ACHN (cell line): ENCODE results near the gene APOBEC3C.
"Not testable (repeated sequence)": the region's sequence is repeated elsewhere in the genome, so short reads cannot be mapped to it uniquely, and the experiment has no call there.

Source experiments
- DNase-seq: peaks from one replicate; pipeline ENCODE4 v3.0.0-alpha.2; 2015
- in situ Hi-C: cut with HindIII; loops from 2 replicates; pipeline ENCODE4 v1.10.0; 2017; ENCODE audit warnings: low sequenced_read_pairs, low pct_ligation_motif_present, low pct_unique_long_range_greater_than_20kb

Gene APOBEC3C

DNA sequence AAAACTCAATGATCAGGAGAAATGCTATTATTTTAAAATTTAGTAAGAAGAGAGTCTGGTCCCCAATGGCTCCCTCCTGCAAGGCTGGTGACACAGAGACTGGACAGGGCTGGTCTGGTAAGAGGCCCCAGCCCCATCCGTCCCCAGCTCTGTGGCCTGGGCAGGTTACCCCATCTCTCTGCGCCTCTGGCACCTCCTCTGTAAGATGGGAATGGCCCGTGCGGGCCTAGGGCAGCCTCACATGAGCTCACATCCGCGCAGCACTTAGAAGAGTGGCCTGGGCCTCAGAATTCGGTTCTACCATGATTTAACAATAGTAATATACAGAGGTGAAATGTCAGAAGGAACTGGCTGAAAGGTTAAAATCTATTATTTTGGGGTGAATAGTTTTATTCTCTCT, 27.9 kb downstream of the APOBEC3C start:
- in situ Hi-C loops, result no loop called here
- no peak for DNase-seq

DNA sequence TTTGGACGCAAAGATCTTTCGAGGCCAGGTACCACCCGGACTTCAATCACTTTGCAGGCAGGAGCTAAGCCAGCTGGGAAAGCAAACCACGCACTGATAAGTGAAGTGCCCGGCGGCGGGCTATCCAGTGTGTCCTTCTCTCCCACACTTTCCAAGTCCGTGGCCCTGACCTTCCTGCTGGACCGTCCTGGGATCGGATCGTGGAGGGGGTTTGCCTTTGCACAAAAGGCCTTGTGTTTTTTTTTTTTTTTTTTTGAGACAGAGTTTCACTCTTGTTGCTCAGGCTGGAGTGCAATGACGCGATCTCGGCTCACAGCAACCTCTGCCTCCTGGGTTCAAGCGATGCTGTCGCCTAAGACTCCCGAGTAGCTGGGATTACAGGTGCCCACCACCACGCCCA, 29.0 kb downstream of the APOBEC3C start:
- in situ Hi-C loops, DNase-seq: not testable (repeated sequence)

DNA sequence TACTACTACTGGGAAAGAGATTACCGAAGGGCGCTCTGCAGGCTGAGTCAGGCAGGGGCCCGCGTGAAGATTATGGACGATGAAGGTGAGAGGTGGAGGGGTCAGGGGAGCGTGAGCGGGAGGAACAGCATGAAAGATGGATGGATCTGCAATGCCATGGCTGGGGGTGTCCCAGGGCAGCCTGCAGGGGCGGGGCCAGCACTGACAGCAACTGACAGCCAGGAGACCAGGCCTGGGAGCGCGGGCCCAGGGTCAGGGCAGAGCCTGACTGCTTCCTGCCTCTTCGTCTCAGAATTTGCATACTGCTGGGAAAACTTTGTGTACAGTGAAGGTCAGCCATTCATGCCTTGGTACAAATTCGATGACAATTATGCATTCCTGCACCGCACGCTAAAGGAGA, 31.1 kb downstream of the APOBEC3C start:
- in situ Hi-C loops, DNase-seq: not testable (repeated sequence)

DNA sequence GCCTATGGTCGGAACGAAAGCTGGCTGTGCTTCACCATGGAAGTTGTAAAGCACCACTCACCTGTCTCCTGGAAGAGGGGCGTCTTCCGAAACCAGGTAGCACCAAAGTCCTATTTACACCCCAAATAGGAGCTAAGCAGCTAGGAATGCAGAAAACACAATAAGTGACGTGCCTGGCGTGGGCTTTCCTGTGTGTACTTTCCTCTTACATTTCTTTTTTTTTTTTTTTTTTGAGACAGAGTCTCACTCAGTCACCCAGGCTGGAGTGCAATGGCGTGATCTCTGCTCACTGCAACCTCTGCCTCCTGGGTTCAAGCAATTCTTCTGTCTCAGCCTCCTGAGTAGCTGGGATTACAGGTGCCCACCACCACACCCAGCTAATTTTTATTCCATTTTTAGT, 35.4 kb downstream of the APOBEC3C start:
- in situ Hi-C loops, DNase-seq: not testable (repeated sequence)

DNA sequence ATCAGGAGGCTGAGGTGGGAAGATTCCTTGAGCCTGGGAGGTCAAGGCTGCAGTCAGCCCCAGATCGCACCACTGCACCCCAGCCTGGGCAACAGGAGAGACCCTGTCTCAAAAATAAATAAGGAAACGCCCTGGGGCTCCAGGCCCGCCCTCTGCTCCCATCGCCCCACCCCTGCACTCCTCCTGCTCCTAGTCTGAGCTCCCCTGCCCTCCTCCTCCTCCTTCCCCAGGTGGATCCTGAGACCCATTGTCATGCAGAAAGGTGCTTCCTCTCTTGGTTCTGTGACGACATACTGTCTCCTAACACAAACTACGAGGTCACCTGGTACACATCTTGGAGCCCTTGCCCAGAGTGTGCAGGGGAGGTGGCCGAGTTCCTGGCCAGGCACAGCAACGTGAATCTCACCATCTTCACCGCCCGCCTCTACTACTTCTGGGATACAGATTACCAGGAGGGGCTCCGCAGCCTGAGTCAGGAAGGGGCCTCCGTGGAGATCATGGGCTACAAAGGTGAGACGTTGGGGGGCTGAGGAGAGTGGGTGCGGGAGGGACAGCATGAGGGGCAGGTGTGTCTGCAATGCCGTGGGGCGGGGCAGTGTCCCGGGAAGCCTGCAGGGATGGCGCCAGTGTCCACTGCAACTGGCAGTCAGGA, 37.9 kb downstream of the APOBEC3C start:
- in situ Hi-C loops, DNase-seq: not testable (repeated sequence)

DNA sequence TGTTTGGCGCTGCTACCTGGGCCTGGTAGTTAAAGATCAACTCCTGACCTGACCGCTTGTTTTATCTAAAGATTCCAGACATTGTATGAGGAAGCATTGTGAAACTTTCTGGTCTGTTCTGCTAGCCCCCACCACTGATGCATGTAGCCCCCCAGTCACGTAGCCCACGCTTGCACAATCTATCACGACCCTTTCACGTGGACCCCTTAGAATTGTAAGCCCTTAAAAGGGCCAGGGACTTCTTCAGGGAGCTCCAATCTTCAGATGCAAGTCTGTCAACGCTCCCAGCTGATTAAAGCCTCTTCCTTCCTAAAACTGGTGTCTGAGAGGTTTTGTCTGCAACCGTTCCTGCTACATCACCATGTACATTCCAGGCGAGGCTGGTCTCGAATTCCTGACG, 41.6 kb downstream of the APOBEC3C start:
- DNase-seq, result no peak
- in situ Hi-C loops, result no loop called here

DNA sequence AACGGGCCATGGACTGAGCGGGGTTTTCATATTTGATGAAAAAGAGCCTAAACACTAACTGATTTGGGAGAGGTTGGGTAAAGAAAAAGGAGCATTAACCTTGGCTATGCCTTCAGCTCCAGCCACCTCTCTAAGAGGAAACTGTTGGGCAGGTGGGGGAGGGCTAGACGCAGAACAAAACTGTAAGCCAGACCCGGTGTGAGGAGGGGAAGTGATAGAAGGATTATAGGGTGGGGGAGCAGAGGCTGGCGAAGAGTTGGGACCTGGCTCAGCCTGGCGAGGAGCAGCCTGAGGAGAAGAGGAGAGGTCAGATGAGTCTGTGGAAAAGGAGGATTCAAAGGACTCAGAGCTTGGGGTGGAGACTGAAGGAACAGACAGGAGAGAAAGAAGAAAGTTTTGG, 47.2 kb downstream of the APOBEC3C start:
- in situ Hi-C loops, DNase-seq: not testable (repeated sequence)

DNA sequence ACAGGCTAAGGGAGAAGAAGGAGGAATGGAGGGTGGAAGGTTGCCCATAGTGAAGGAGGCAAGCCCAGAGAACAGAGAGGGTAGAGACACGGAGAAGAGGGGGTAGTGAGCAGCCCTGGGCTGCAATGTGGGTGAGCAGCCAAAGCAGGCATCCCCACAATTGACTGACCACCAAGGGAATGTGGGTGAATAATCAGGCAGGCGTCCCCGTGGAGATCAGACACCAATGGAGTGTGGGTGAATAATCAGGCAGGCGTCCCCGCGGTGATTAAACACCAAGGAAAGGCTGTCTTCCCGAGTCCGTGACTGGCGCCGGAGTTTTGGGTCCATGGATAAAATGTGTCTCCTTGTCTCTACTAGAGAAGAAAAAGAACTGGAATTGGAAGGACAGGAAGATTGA, 47.9 kb downstream of the APOBEC3C start:
- DNase-seq, in situ Hi-C loops: not testable (repeated sequence)

DNA sequence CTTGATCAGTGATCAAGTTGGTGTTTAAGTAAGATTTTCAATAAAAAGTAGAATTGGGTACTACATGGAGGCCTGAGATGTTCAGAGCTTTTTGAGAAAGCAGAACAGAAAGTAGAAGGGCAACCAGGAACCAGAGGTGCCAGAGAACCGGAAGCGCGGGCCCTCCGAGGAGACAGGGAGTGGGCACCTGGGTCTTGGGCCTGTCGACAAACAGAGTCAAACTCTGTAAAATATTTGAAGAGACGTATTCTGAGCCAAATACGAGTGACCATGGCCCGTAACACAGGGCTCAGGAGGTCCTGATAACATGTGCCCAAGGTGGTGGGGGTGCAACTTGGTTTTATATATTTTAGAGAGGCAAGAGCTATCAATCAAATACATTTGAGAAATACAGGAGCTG, 49.8 kb downstream of the APOBEC3C start:
- in situ Hi-C loops, DNase-seq: not testable (repeated sequence)

DNA sequence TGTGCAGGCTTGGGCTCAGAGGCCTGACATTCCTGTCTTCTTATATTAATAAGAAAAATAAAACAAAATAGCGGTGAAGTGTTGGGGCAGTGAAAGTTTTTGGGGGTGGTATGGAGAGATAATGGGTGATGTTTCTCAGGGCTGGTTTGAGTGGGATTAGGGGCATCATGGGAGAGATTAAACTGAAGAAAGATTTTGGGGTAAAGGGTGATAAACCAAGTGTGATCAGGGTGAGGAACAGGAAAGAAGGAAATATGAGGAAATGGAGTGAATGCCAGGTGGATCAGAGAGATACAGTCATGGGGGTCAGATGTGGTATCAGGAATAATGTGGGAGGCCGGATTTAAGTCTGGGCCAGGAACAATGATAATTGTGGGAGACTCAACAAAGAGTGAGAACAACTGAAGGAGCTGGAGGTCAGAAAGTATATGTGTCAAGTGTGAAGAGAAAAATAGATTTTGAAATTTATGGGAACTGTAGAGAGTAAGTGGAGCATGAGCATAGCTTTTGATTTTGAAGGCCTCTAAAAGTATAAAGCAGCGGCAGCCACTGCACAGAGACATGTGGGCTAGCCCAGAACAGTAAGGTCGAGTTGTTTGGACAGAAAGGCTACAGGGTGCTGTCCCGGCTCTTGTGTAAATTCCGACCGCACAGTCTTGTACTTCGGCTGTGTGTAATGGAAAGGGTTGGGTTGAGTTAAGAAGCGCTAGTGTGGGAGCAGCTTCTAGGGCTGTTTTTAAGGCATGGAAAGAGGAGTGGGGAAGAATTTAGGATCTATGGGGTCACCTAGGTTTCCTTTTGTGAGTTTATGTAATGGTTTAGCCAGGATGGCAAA, 52.6 kb downstream of the APOBEC3C start:
- DNase-seq, in situ Hi-C loops: not testable (repeated sequence)

DNA sequence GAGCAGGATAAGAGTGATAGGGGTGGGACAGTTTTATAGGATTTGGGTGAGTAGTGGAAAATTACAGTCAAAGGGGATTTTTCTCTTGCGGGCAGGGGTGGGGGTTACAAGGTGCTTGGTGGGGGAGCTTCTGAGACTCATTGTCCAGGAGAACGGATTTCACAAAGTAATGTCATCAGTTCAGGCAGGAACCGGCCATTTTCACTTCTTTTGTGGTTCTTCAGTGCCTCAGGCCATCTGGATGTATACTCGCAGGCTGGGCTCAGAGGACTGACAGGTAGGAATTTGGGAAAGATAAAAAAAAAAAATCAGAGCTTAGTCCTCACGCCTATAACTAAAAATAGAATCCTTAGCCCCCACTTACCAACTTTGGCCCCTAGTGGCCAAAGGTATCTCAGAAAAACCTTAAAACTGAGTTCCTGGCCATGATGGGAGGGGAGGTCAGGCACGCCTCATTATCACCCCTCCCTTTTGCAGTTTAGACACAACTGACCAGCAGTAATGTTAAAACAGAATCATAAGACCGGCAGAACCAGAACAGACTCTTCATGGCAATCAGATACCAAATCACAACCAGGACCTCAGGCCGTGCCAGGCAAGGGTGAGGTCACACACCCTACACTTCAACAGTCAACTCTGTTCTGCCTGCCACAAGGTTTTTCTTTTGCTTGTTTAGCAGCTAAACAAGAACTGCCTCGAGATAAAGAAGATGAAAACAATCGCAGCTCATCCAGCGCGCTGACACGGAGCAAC, 54.2 kb downstream of the APOBEC3C start:
- in situ Hi-C loops, result no loop called here
- DNase-seq, result no peak
